IMR-90 (cell line): Measurements from ENCODE around the gene PNRC2. TPM values are rescaled to one million over a fixed set of nuclear protein-coding genes. Genes with fewer than 3 reads are reported as not detected.
A peak's percentile ranks its signal among the peaks of the same experiment; 100 is the strongest.

Experiments used
- ATAC-seq: fragments of 200-7000 bp; cut with Tn5 transposase; 2 replicates; pipeline ENCODE4 v1.9.1; 2020; ENCODE audit warnings: low read depth, mild to moderate bottlenecking, moderate library complexity
- BruUV-seq: library from RNA; stranded (reverse); fragments of 400-500 nt; replicated peaks from 2 replicates; lab custom pipeline; 2021; lab: Mats Ljungman, UMichigan
- CTCF ChIA-PET: fragments of 300-600 bp; formaldehyde crosslinking; extraction: SDS; loops from one replicate; lab custom pipeline; 2021; ENCODE audit warnings: antibody characterized with exemption; lab: Yijun Ruan, JAX
- POLR2A ChIA-PET: fragments of 300-600 bp; sonication (Branson Sonifier 250); formaldehyde crosslinking; loops from one replicate; lab custom pipeline; 2022; ENCODE audit warnings: antibody characterized with exemption; ENCODE audit not compliant: unreplicated experiment; lab: Charles Lee
- DNase-seq: peaks from one replicate; pipeline ENCODE4 v3.0.0; 2013
- H2AFZ ChIP-seq: replicated peaks from 2 replicates; pipeline ENCODE3; 2013; ENCODE audit warnings: low read length, mild to moderate bottlenecking; ENCODE audit not compliant: poor library complexity
- H2AK5ac ChIP-seq: 2 replicates; pipeline ENCODE4 v1.6.1; 2013; ENCODE audit warnings: low read depth, low read length, inconsistent platforms
- H2AK9ac ChIP-seq: replicated peaks from 2 replicates; pipeline ENCODE3; 2013; ENCODE audit warnings: mild to moderate bottlenecking, low read depth, low read length, moderate library complexity; ENCODE audit not compliant: poor library complexity
- H2BK120ac ChIP-seq: 2 replicates; pipeline ENCODE4 v1.6.1; 2013; ENCODE audit warnings: low read depth, low read length, inconsistent platforms
- H2BK15ac ChIP-seq: 3 replicates; pipeline ENCODE4 v1.6.1; 2013; ENCODE audit warnings: low read depth, low read length, inconsistent platforms
- H2BK20ac ChIP-seq: 2 replicates; pipeline ENCODE4 v1.6.1; 2013; ENCODE audit warnings: low read depth, mild to moderate bottlenecking, inconsistent platforms, low read length, moderate library complexity
- H2BK5ac ChIP-seq: 2 replicates; pipeline ENCODE4 v1.6.1; 2013; ENCODE audit warnings: mild to moderate bottlenecking, low read depth, low read length, inconsistent platforms; ENCODE audit not compliant: poor library complexity, severe bottlenecking
- H3K14ac ChIP-seq: replicated peaks from 2 replicates; pipeline ENCODE4 v1.6.1; 2013; ENCODE audit warnings: low read depth, low read length, inconsistent platforms
- H3K18ac ChIP-seq: 2 replicates; pipeline ENCODE4 v1.6.1; 2013; ENCODE audit warnings: low read depth, low read length, control low read depth
- H3K23ac ChIP-seq: 2 replicates; pipeline ENCODE4 v1.6.1; 2013; ENCODE audit warnings: low read depth, low read length, inconsistent platforms
- H3K27ac ChIP-seq: 2 replicates; pipeline ENCODE4 v1.5.1; 2013; ENCODE audit warnings: mild to moderate bottlenecking, control low read depth, low read length; ENCODE audit not compliant: insufficient read depth
- H3K27me3 ChIP-seq: 2 replicates; pipeline ENCODE4 v1.6.1; 2013; ENCODE audit warnings: low read length; ENCODE audit not compliant: control insufficient read depth, insufficient read depth
- H3K36me3 ChIP-seq: 2 replicates; pipeline ENCODE4 v1.6.1; 2013; ENCODE audit warnings: low read length, mixed read lengths; ENCODE audit not compliant: control insufficient read depth, insufficient read depth
- H3K4ac ChIP-seq: 2 replicates; pipeline ENCODE4 v1.6.1; 2013; ENCODE audit warnings: low read depth, low read length, inconsistent platforms
- H3K4me1 ChIP-seq: 2 replicates; pipeline ENCODE4 v1.6.1; 2013; ENCODE audit warnings: low read length, mixed read lengths; ENCODE audit not compliant: control insufficient read depth, insufficient read depth
- H3K4me2 ChIP-seq: 2 replicates; pipeline ENCODE4 v1.6.1; 2013; ENCODE audit warnings: low read depth, mild to moderate bottlenecking, control low read depth, low read length, moderate library complexity
- H3K4me3 ChIP-seq: 2 replicates; pipeline ENCODE4 v1.5.1; 2013; ENCODE audit warnings: low read depth, mild to moderate bottlenecking, control low read depth, low read length, moderate library complexity; ENCODE audit not compliant: insufficient read depth
- H3K56ac ChIP-seq: 2 replicates; pipeline ENCODE4 v1.6.1; 2013; ENCODE audit warnings: low read length, inconsistent platforms; ENCODE audit not compliant: insufficient read depth; ENCODE audit errors: extremely low read depth
- H3K79me1 ChIP-seq, 2 experiments: 2 replicates each; pipeline ENCODE4 v1.6.1; 2013; ENCODE audit warnings: low read length in 2 of 2, inconsistent platforms in 1 of 2, low read depth in 1 of 2
- H3K9ac ChIP-seq: 2 replicates; pipeline ENCODE4 v1.6.1; 2013; ENCODE audit warnings: low read depth, low read length, control low read depth
- H3K9me1 ChIP-seq: 2 replicates; pipeline ENCODE4 v1.6.1; 2013; ENCODE audit warnings: low read length, inconsistent platforms; ENCODE audit not compliant: insufficient read depth
- H3K9me3 ChIP-seq: 2 replicates; pipeline ENCODE4 v1.6.1; 2013; ENCODE audit warnings: low read length; ENCODE audit not compliant: control insufficient read depth, insufficient read depth
- H4K20me1 ChIP-seq: 2 replicates; pipeline ENCODE4 v1.6.1; 2013; ENCODE audit warnings: low read length, inconsistent platforms; ENCODE audit not compliant: insufficient read depth
- H4K5ac ChIP-seq: 2 replicates; pipeline ENCODE4 v1.6.1; 2013; ENCODE audit warnings: mild to moderate bottlenecking, low read depth, low read length, control low read depth
- H4K8ac ChIP-seq, 2 experiments: 2 replicates each; pipeline ENCODE4 v1.6.1; 2013; ENCODE audit warnings: low read depth in 2 of 2, low read length in 2 of 2, control low read depth in 1 of 2, inconsistent platforms in 1 of 2
- H4K91ac ChIP-seq: 2 replicates; pipeline ENCODE4 v1.6.1; 2013; ENCODE audit warnings: low read depth, low read length, inconsistent platforms; ENCODE audit not compliant: insufficient read depth
- CEBPB ChIP-seq: IDR thresholded peaks from 2 replicates; pipeline ENCODE4 v1.6.1; 2012; ENCODE audit warnings: low read depth, low read length, improper control_type of control experiment
- CHD1 ChIP-seq: IDR thresholded peaks from 2 replicates; pipeline ENCODE4 v1.6.1; 2012; ENCODE audit warnings: low read depth, low read length, improper control_type of control experiment
- FOS ChIP-seq: fragments of 150-350 bp; IDR thresholded peaks from 2 replicates; pipeline ENCODE4 v1.6.1; 2016; ENCODE audit warnings: low read depth, low read length
- MAFK ChIP-seq: IDR thresholded peaks from 2 replicates; pipeline ENCODE4 v1.6.1; 2012; ENCODE audit warnings: low read depth, low read length, improper control_type of control experiment
- MAZ ChIP-seq: IDR thresholded peaks from 2 replicates; pipeline ENCODE4 v1.6.1; 2012; ENCODE audit warnings: low read depth, mild to moderate bottlenecking, low read length, improper control_type of control experiment, moderate library complexity, borderline replicate concordance
- MXI1 ChIP-seq: IDR thresholded peaks from 2 replicates; pipeline ENCODE4 v1.6.1; 2012; ENCODE audit warnings: low read depth, mild to moderate bottlenecking, low read length, moderate library complexity, borderline replicate concordance
- RAD21 ChIP-seq: IDR thresholded peaks from 2 replicates; pipeline ENCODE4 v1.6.1; 2012; ENCODE audit warnings: low read length, improper control_type of control experiment
- RFX5 ChIP-seq: IDR thresholded peaks from 2 replicates; pipeline ENCODE4 v1.8.0; 2012; ENCODE audit warnings: low read depth, mild to moderate bottlenecking, low read length, moderate library complexity
- SMC3 ChIP-seq: fragments of 150-350 bp; IDR thresholded peaks from 2 replicates; pipeline ENCODE4 v1.6.1; 2016; ENCODE audit warnings: low read depth, mild to moderate bottlenecking, antibody characterized with exemption, low read length, moderate library complexity
- WGBS, 2 experiments: methylation state at CpG; one replicate each; pipeline versions ENCODE4 v1.1.5 to v1.1.7; 2013; ENCODE audit warnings: missing lambda C conversion rate in 2 of 2; ENCODE audit not compliant: insufficient read length in 1 of 2; ENCODE audit errors: extremely low coverage in 2 of 2; 5-methylcytosine and 5-hydroxymethylcytosine counted together
- dilution Hi-C: fragments of 300-500 bp; cut with HindIII; formaldehyde crosslinking; loops from one replicate; pipeline ENCODE4 v1.14.3; 2018; ENCODE audit warnings: low sequenced_read_pairs; ENCODE audit not compliant: unreplicated experiment
- in situ Hi-C: fragments of 300-500 bp; cut with MboI; formaldehyde crosslinking; loops from 3 replicates; pipeline ENCODE4 v1.14.3; 2019; ENCODE audit warnings: low sequenced_read_pairs, inconsistent platforms, mixed read lengths
- intact Hi-C: fragments of 100-400 bp; cut with micrococcal nuclease; formaldehyde crosslinking; loops from 2 replicates; pipeline ENCODE4 v1.10.0; 2022
- polyA plus RNA-seq, 3 experiments: library from polyadenylated mRNA; depleted of rRNA; stranded (reverse); fragments of >200 nt; gene quantifications; 2 replicates each; pipeline ENCODE4 v1.2.3, GENCODE V29; 2012; ENCODE audit warnings: low replicate concordance in 1 of 3
- total RNA-seq: library from RNA; depleted of rRNA; stranded (reverse); fragments of >200 nt; gene quantifications from 2 replicates; pipeline ENCODE4 v1.2.3, GENCODE V29; 2012
- TF ChIP-seq, protein P1 (sequence below): fragments of 150-350 bp; IDR thresholded peaks from 2 replicates; pipeline ENCODE4 v1.6.1; 2017; ENCODE audit warnings: mild to moderate bottlenecking, antibody characterized with exemption, low read length, low read depth
- TF ChIP-seq, protein P2 (sequence below): fragments of 150-350 bp; IDR thresholded peaks from 2 replicates; pipeline ENCODE4 v1.6.1; 2016; ENCODE audit warnings: low read depth, mild to moderate bottlenecking, low read length, moderate library complexity, borderline replicate concordance

Gene PNRC2
- total and polyA plus RNA-seq, 2 of the 4 experiments (the other 2 are of a cell fraction) = 50.6 to 76.0 TPM

DNA sequence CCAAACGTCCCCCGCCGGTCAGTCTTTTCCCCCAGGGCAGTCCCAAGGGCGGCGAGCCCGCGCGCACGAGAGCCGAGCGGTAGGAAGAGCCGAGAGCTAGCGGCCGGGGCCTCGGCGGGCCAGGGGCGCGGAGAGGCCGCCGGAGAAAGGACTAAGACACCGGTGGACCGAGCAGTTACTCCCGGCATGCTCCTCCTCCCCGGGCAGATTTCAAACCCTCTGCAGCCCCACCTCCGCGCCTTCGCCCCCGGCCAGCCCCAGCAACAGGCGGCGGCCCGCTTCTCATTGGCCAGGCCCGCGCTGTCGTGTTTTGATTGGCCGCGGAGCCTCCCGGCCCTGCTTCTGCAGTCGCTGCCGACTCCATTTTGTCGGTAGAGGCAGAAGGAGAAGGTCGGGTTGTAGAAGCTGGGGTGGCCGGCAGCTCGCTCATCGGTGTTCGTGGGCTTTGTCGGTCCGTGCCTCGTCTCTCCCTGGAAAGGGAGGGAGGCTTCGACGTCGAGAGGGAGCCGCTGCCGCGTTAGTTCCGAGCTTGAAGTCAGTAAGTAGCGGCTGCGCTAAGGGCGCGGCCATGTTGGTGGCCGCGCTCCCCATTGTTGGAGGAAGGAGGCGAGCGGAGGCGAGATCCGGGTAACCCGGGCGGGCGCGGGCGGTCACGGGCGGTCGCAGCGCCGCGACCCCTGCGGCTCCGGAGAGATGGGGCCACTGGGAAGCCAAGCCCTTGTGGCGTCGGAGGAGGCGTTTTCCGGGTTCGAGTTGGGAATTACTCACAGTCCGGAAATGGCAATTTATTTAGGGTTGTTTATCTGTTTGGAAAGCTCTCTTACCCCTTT, at the start of gene PNRC2 (continued):
- TF ChIP-seq, protein P1, sequence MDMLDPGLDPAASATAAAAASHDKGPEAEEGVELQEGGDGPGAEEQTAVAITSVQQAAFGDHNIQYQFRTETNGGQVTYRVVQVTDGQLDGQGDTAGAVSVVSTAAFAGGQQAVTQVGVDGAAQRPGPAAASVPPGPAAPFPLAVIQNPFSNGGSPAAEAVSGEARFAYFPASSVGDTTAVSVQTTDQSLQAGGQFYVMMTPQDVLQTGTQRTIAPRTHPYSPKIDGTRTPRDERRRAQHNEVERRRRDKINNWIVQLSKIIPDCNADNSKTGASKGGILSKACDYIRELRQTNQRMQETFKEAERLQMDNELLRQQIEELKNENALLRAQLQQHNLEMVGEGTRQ = no peak; the same call in 1 of the 2 replicates
- TF ChIP-seq CEBPB (no peak), MAZ (peak; percentile 92; the same call in 1 of the 2 replicates), FOS (peak; percentile 48; the same call in 1 of the 2 replicates)

DNA sequence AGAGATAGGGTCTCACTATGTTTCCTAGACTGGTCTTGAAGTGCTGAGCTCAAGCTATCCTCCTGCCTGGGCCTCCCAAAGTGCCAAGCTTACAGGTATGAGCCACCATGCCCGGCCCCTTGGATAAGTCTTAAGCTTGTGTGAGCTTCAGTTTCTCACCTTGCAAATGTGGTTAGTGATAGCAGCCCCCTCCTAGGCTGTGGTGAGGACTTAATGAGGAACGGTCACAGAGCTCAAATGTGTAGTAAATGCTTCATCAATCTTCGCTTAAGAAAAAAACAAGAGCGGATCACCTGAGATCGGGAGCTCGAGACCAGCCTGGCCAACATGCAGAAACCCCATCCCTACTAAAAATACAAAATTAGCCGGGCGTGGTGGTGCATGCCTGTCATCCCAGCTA, 49.5 kb upstream of the PNRC2 start:
- Histone ChIP-seq H3K14ac (no peak overlapping the region), H4K20me1 (no peaks in the 10 kb centered on the region), H3K9me1 (0 out of 2 replicates have a peak, but pooled peaks cover 4% of the 10 kb centered on the region), H3K23ac (no peak overlapping the region), H3K4me3 (no peak overlapping the region), H4K8ac (no peak overlapping the region), H3K27ac (no peak overlapping the region), H3K27me3 (peaks cover 44% of the 10 kb centered on the region), H2BK120ac (no peak overlapping the region), H2AFZ (no peak overlapping the region), H3K4me2 (no peak overlapping the region), H2BK5ac (no peak overlapping the region), H4K5ac (no peak overlapping the region), H2BK15ac (no peak overlapping the region), H3K4me1 (no peaks in the 10 kb centered on the region), H4K91ac (no peak overlapping the region), H2AK5ac (no peak overlapping the region), H3K9me3 (no peaks in the 10 kb centered on the region), H3K79me1 (no peaks in the 10 kb centered on the region), H2BK20ac (no peak overlapping the region), H3K9ac (no peak overlapping the region), H3K36me3 (no peaks in the 10 kb centered on the region), H2AK9ac (no peak overlapping the region), H3K4ac (no peak overlapping the region), H3K56ac (no peak overlapping the region), H3K18ac (no peak overlapping the region)
- ChIA-PET POLR2A (no interaction called here), CTCF (interaction anchor here (0.5 to 0.6 kb wide), 2 partner anchors 126 to 489 kb away, joined by 4 read pairs; no protein-coding TSS in a partner anchor)
- no TSS peak for BruUV-seq
- WGBS, 2 experiments = no CpG with 5 or more reads among the region's 8 CpGs
- intact Hi-C loops = no loop called here
- DNase-seq = no peak
- dilution Hi-C loops = no loop called here
- TF ChIP-seq CEBPB = no peak
- no peak for TF ChIP-seq CHD1
- TF ChIP-seq RAD21 = no peak
- TF ChIP-seq, protein P2, sequence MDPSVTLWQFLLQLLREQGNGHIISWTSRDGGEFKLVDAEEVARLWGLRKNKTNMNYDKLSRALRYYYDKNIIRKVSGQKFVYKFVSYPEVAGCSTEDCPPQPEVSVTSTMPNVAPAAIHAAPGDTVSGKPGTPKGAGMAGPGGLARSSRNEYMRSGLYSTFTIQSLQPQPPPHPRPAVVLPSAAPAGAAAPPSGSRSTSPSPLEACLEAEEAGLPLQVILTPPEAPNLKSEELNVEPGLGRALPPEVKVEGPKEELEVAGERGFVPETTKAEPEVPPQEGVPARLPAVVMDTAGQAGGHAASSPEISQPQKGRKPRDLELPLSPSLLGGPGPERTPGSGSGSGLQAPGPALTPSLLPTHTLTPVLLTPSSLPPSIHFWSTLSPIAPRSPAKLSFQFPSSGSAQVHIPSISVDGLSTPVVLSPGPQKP = no peak
- TF ChIP-seq, protein P1 = no peak
- no peak for TF ChIP-seq MAZ
- TF ChIP-seq RFX5 = no peak
- no peak for TF ChIP-seq MXI1
- TF ChIP-seq MAFK = no peak
- no peak for TF ChIP-seq FOS
- TF ChIP-seq SMC3 = no peak
- in situ Hi-C loops = no loop called here
- ATAC-seq = no peak
